GM13976 (cell line): ENCODE data around the gene RSPH9.

Source experiments
- DNase-seq: peaks from one replicate; pipeline ENCODE4 v3.0.0; 2012; ENCODE audit warnings: low spot score
- in situ Hi-C: fragments of 300-500 bp; cut with MboI; formaldehyde crosslinking; loops from one replicate; pipeline ENCODE4 v1.12.0; 2022; ENCODE audit warnings: low sequenced_read_pairs, mixed read lengths, inconsistent platforms; ENCODE audit not compliant: unreplicated experiment
- TF ChIP-seq, protein P1 (sequence below): IDR thresholded peaks from 2 replicates; pipeline ENCODE4 v1.5.1; 2012; ENCODE audit warnings: borderline replicate concordance, mild to moderate bottlenecking; ENCODE audit not compliant: insufficient read depth; ENCODE audit errors: extremely low read depth, missing control alignments, control extremely low read depth

The RSPH9 gene, protein sequence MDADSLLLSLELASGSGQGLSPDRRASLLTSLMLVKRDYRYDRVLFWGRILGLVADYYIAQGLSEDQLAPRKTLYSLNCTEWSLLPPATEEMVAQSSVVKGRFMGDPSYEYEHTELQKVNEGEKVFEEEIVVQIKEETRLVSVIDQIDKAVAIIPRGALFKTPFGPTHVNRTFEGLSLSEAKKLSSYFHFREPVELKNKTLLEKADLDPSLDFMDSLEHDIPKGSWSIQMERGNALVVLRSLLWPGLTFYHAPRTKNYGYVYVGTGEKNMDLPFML

DNA sequence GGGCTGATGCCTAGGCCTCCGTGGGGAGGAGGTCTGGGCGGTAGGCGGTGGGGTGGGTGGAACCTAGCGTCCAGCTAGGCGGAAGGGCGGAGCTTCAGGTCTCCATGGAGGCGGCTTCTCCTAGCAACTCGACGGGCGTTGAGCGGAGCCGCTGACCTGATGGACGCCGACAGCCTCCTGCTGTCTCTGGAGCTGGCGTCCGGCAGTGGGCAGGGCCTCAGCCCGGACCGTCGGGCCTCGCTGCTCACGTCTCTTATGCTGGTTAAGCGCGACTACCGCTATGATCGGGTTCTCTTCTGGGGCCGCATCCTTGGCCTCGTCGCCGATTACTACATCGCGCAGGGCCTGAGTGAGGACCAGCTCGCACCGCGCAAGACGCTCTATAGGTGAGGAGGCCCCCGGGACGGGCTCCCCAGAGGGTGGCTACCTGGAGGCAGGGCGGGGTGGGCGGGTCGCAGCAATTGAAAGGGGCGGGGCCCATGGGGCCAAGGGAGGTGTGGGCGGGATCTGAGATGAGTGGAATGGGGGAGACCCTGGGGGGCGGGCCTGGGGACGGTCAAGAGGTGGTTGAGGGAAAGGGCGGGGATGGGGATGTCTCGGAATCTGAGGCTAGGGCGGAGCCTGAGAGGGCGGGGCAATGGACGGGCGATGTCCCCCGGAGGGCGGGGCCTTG lies at the start of gene RSPH9:
TSS of gene RSPH9 (plus strand) at position 97 of the 673 bp plus-strand sequence. CDS start at position 160, 63 bp downstream.
- in situ Hi-C loops: no loop called here
- TF ChIP-seq, protein P1, sequence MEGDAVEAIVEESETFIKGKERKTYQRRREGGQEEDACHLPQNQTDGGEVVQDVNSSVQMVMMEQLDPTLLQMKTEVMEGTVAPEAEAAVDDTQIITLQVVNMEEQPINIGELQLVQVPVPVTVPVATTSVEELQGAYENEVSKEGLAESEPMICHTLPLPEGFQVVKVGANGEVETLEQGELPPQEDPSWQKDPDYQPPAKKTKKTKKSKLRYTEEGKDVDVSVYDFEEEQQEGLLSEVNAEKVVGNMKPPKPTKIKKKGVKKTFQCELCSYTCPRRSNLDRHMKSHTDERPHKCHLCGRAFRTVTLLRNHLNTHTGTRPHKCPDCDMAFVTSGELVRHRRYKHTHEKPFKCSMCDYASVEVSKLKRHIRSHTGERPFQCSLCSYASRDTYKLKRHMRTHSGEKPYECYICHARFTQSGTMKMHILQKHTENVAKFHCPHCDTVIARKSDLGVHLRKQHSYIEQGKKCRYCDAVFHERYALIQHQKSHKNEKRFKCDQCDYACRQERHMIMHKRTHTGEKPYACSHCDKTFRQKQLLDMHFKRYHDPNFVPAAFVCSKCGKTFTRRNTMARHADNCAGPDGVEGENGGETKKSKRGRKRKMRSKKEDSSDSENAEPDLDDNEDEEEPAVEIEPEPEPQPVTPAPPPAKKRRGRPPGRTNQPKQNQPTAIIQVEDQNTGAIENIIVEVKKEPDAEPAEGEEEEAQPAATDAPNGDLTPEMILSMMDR: no peak
- DNase-seq: peak; percentile 83

DNA sequence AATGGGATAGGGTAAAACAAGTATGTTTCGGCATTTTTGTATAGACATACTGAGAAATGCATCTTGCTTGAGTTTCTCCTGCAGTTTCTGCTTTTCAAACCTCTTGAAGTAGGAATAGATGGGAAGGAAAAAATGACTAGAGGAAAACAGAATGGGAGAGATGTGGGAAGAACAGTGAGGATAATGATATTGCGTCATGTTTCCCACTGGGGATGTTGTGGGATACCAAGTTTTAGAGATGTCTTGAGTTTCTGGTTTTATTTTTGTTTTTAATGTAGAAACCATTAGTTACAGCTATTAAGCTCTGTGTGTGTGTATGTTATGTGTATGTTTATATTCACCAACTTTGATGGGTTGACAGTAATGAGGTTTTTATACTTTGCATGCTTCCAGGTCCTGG lies 44.2 kb upstream of the RSPH9 start:
- TF ChIP-seq, protein P1: no peak
- in situ Hi-C loops: no loop called here
- DNase-seq: no peak

DNA sequence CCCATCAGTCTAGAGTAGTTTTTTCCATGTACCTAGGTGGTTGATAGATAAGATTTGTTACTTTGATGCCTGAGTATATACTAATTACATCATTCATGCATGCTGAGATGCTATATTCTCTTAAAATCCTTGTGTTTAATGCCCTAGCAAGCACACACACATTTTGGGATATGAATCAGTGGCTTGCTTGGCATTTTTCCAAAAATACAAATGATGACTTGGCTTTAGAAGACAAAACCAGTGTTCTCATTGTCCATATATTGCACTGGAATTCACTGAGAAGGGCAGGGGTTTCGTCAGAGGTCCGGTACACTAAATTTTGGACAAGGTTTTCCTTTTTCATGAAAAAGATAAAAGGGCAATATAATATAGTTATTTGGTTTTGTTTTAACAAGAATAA lies 40.7 kb upstream of the RSPH9 start:
- in situ Hi-C loops: no loop called here
- DNase-seq: no peak
- TF ChIP-seq, protein P1: no peak

DNA sequence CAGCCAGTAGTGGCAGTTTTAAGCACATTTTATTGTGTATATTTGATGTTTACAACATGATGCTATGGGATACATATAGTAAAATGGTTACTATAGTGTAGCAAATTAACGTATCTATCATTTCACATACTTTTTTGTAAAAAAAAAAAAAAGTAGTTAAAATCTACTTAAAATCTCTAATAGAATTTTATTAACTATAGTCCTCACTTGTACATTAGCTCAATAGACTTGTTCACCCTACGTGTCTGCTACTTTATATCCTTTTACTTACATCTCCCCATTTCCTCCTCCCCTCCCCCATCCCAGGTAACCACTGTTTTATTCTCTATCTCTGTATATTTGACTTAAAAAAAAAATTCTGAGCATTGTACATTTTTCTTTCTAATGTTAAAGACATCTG lies 38.8 kb upstream of the RSPH9 start:
- DNase-seq: no peak
- in situ Hi-C loops: no loop called here
- TF ChIP-seq, protein P1: no peak

DNA sequence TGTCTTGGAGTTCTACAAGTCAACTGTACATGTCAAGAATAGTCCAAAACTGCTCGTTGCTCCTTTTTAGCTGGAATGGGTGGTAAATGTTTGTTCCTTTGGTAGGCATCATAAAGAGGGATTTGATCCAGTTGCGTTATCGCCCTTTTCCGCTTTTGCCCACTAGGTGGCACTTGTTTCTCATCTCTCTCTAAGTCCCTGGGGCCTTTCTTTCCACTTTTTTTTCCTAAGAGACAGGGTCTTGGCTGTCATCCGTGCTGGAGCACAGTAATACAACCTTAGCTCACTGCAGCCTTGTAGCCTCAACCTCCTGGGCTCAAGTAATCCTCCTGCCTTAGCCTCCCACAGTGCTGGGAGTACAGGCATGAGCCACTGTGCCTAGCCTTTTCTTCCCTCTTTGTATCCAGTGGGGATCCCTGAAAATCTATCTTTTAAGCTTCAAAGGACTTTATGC lies 36.5 kb upstream of the RSPH9 start:
- TF ChIP-seq, protein P1: peak; percentile 70
- peak; percentile 63 for DNase-seq
- in situ Hi-C loops: no loop called here

DNA sequence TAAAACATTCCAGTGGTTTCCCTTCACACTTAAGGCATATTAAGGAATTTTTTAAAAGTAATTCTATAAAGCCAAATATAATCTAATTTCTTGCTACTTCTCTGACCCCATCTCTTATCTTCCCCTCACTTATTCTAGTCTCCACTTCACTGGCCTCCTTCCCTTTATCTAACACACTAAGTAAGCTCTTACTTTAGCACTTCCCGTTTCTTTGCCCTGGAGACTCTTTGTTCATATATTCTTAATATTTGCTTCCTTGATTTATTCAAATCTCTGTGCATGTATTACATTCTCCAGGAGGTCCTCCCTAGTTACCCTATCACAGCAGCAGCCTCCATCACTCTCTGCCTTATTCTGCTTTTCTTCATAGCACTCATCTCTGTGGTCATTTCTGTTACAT lies 36.0 kb upstream of the RSPH9 start:
- DNase-seq: no peak
- TF ChIP-seq, protein P1: no peak
- in situ Hi-C loops: no loop called here
